ENCODE data around the gene TP53TG3E.
"Not testable (repeated sequence)": the region's sequence is repeated elsewhere in the genome, so short reads cannot be mapped to it uniquely, and the experiment has no call there.

TP53TG3E gene, protein sequence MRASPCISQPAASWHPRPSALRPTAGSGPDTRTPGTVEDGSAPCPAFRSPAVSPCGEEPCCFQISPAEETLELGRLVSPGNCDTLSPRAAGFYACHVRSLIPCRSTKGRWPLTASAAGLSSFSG

DNA sequence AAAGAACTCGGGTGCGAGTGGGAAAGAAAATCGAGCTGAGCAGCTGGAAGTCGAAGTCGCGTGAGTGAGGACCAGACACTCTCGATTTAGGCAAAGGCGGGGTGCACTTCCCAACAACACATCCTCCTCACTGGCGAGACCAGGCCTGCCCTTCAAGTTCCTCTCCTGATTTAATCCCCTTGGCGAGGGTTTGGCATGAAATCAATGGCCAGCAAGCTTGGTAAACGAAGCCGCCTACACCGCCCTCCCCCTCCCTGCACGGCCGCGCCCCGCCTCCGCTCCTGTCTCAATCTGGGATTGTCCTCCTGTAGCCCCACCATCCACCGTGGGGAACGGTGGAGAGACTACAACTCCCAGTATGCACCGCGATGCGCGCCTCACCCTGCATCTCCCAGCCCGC lies at the start of gene TP53TG3E:
TP53TG3E (plus strand) TSS at position 301 of the 400 bp plus-strand sequence; CDS start at position 369, 68 bp downstream.
- not testable (repeated sequence) for DNase-seq

DNA sequence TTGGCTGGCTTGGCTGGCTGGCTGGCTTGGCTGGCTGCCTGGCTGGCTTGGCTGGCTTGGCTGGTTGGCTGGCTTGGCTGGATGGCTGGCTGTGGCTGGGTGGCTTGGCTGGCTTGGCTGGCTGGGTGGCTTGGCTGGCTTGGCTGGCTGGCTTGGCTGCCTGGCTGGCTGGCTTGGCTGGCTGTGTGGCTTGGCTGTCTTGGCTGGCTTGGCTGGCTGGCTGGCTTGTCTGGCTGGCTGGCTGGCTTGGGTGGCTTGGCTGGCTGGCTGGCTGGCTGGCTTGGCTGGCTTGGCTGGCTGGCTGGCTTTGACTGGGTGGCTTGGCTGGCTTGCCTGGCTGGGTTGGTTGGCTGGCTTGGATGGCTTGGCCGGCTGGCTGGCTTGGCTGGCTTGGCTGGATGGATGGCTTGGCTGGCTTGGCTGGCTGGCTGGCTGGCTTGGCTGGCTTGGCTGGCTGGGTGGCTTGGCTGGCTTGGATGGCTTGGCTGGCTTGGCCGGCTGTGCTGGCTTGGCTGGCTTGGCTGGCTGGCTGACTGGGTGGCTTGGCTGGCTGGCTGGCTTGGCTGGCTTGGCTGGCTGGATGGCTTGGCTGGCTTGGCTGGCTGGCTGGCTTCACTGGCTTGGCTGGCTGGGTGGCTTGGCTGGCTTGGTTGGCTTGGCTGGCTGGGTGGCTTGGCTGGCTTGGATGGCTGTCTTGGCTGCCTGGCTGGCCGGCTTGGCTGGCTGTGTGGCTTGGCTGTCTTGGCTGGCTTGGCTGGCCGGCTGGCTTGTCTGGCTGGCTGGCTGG lies 32.3 kb downstream of the TP53TG3E start:
- DNase-seq, result not testable (repeated sequence)

DNA sequence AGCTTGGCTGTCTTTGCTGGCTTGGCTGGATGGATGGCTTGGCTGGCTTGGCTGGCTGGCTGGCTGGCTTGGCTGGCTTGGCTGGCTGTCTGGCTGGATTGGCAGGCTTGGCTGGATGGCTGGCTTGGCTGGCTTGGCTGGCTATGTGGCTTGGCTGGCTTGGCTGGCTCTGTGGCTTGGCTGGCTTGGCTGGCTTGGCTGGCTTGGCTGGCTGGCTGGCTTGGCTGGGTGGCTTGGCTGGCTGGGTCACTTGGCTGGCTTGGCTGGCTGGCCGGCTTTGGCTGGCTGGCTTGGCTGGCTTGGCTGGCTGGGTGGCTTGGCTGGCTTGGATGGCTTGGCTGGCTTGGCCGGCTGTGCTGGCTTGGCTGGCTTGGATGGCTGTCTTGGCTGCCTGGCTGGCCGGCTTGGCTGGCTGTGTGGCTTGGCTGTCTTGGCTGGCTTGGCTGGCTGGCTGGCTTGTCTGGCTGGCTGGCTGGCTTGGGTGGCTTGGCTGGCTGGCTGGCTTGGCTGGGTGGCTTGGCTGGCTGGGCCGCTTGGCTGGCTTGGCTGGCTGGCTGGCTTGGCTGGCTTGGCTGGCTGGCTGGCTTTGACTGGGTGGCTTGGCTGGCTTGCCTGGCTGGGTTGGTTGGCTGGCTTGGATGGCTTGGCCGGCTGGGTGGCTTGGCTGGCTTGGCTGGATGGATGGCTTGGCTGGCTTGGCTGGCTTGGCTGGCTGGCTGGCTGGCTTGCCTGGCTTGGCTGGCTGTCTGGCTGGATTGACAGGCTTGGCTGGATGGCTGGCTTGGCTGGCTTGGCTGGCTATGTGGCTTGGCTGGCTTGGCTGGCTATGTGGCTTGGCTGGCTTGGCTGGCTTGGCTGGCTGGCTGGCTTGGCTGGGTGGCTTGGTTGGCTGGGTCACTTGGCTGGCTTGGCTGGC lies 33.8 kb downstream of the TP53TG3E start:
- DNase-seq, result not testable (repeated sequence)

DNA sequence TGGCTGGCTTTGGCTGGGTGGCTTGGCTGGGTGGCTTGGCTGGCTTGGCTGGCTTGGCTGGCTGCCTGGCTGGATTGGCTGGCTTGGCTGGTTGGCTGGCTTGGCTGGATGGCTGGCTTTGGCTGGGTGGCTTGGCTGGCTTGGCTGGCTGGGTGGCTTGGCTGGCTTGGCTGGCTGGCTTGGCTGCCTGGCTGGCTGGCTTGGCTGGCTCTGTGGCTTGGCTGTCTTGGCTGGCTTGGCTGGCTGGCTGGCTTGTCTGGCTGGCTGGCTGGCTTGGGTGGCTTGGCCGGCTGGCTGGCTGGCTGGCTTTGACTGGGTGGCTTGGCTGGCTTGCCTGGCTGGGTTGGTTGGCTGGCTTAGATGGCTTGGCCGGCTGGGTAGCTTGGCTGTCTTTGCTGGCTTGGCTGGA lies 34.4 kb downstream of the TP53TG3E start:
- not testable (repeated sequence) for DNase-seq

DNA sequence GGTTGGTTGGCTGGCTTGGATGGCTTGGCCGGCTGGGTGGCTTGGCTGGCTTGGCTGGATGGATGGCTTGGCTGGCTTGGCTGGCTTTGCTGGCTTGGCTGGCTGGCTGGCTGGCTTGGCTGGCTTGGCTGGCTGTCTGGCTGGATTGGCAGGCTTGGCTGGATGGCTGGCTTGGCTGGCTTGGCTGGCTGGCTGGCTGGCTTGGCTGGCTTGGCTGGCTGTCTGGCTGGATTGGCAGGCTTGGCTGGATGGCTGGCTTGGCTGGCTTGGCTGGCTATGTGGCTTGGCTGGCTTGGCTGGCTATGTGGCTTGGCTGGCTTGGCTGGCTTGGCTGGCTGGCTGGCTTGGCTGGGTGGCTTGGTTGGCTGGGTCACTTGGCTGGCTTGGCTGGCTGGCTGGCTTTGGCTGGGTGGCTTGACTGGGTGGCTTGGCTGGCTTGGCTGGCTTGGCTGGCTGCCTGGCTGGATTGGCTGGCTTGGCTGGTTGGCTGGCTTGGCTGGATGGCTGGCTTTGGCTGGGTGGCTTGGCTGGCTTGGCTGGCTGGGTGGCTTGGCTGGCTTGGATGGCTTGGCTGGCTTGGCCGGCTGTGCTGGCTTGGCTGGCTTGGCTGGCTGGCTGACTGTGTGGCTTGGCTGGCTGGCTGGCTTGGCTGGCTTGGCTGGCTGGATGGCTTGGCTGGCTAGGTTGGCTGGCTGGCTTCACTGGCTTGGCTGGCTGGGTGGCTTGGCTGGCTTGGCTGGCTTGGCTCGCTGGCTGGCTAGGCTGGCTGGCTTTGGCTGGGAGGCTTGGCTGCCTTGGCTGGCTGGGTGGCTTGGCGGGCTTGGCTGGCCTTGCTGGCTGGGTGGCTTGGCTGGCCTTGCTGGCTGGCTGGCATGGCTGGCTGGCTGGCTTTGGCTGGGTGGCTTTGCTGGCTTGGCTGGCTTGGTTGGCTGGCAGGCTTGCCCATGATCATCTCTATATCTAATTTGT lies 35.3 kb downstream of the TP53TG3E start:
- DNase-seq, result not testable (repeated sequence)

Measured in inflammatory macrophage treated with lipopolysaccharide for 4 hours (primary cell).